GM12892 (cell line): ENCODE measurements around the gene PPP1R12C.

Experiments
- POLR2A ChIP-seq: IDR thresholded peaks from 2 replicates; pipeline ENCODE4 v1.6.1; 2011; ENCODE audit warnings: low read depth, low read length, control low read depth
- POLR2AphosphoS5 ChIP-seq: IDR thresholded peaks from 2 replicates; pipeline ENCODE4 v1.6.1; 2011; ENCODE audit warnings: low read depth, low read length, control low read depth
- TAF1 ChIP-seq: IDR thresholded peaks from 2 replicates; pipeline ENCODE4 v1.6.1; 2011; ENCODE audit warnings: low read depth, mild to moderate bottlenecking, control low read depth, low read length, borderline replicate concordance

- TF ChIP-seq POLR2AphosphoS5 (no peak), POLR2A (no peak), TAF1 (no peak)
These were observed 3.8 kb downstream of the PPP1R12C start for GRCh38 chr19:55113570-55114039.
